Lung (tissue), 12 donors: Measurements from ENCODE around the gene UQCR11. TPM values are rescaled to one million over a fixed set of nuclear protein-coding genes. Genes with fewer than 3 reads are reported as not detected.

Source experiments
- ATAC-seq: fragments of 200-7000 bp; cut with Tn5 transposase; one replicate; pipeline ENCODE4 v1.9.1; 2020; ENCODE audit warnings: moderate number of reproducible peaks; ENCODE audit not compliant: insufficient read depth, low FRiP score
- DNase-seq, 3 donors: peaks; one replicate each; pipeline ENCODE4 v3.0.0-alpha.2; 2013 to 2017
- H3K27ac ChIP-seq, 2 donors: one replicate each; pipeline ENCODE4 v1.5.1; 2013; ENCODE audit warnings: mild to moderate bottlenecking in 2 of 2, moderate library complexity in 2 of 2, control low read depth in 1 of 2, inconsistent platforms in 1 of 2, low read depth in 1 of 2, low read length in 1 of 2
- H3K27me3 ChIP-seq, 3 donors: one replicate each; pipeline ENCODE4 v1.5.1; 2013; ENCODE audit warnings: low read length in 2 of 3; ENCODE audit not compliant: control insufficient read depth in 3 of 3, insufficient read depth in 3 of 3
- H3K36me3 ChIP-seq, 4 donors: one replicate each; pipeline ENCODE4 v1.5.1; 2013; ENCODE audit warnings: low read length in 4 of 4, mild to moderate bottlenecking in 1 of 4, moderate library complexity in 1 of 4; ENCODE audit not compliant: control insufficient read depth in 4 of 4, insufficient read depth in 4 of 4
- H3K4me1 ChIP-seq, 5 donors: one replicate each; pipeline ENCODE4 v1.5.1; 2013; ENCODE audit warnings: low read length in 5 of 5, mild to moderate bottlenecking in 2 of 5, moderate library complexity in 1 of 5; ENCODE audit not compliant: control insufficient read depth in 5 of 5, insufficient read depth in 5 of 5
- H3K4me3 ChIP-seq: one replicate; pipeline ENCODE4 v1.5.1; 2013; ENCODE audit warnings: mild to moderate bottlenecking, control low read depth, moderate library complexity
- H3K9ac ChIP-seq, 2 donors: one replicate each; pipeline ENCODE4 v1.5.1; 2013; ENCODE audit warnings: low read length in 2 of 2, control low read depth in 1 of 2; ENCODE audit not compliant: insufficient read depth in 1 of 2
- H3K9me3 ChIP-seq, 4 donors: one replicate each; pipeline ENCODE4 v1.5.1; 2013; ENCODE audit warnings: low read length in 3 of 4, mild to moderate bottlenecking in 1 of 4, moderate library complexity in 1 of 4; ENCODE audit not compliant: control insufficient read depth in 4 of 4, insufficient read depth in 3 of 4
- CTCF ChIP-seq: IDR thresholded peaks from 2 replicates; pipeline ENCODE4 v1.5.1; 2012; ENCODE audit warnings: mild to moderate bottlenecking; ENCODE audit errors: control extremely low read depth, extremely low read depth
- WGBS, 2 donors: extraction: QIAGEN DNeasy Blood & Tissue Kit; methylation state at CpG; one replicate each; pipeline ENCODE4 v1.1.7; 2013; 5-methylcytosine and 5-hydroxymethylcytosine counted together
- polyA plus RNA-seq, 2 donors: library from polyadenylated mRNA; stranded (reverse); fragments of 200-250 nt; gene quantifications; one replicate each; pipeline ENCODE4 v1.2.1, GENCODE V29; 2013
- total RNA-seq, 2 donors: library from RNA; depleted of rRNA in 1 of 2; stranded (reverse); fragments of >200 nt in 1 of 2; gene quantifications; one replicate each; pipeline ENCODE4 v1.2.1, GENCODE V29; 2014 to 2021
- donor health status: control.
- donor health status: control.
- donor health status: Bipolar disorder and iron deficiency.
- donor health status: healthy.
- donor health status: DM: yes; HTN: yes; CAD: no.

Gene UQCR11
- total and polyA plus RNA-seq, 4 donors: 35.4 to 225 (median 127) TPM

DNA sequence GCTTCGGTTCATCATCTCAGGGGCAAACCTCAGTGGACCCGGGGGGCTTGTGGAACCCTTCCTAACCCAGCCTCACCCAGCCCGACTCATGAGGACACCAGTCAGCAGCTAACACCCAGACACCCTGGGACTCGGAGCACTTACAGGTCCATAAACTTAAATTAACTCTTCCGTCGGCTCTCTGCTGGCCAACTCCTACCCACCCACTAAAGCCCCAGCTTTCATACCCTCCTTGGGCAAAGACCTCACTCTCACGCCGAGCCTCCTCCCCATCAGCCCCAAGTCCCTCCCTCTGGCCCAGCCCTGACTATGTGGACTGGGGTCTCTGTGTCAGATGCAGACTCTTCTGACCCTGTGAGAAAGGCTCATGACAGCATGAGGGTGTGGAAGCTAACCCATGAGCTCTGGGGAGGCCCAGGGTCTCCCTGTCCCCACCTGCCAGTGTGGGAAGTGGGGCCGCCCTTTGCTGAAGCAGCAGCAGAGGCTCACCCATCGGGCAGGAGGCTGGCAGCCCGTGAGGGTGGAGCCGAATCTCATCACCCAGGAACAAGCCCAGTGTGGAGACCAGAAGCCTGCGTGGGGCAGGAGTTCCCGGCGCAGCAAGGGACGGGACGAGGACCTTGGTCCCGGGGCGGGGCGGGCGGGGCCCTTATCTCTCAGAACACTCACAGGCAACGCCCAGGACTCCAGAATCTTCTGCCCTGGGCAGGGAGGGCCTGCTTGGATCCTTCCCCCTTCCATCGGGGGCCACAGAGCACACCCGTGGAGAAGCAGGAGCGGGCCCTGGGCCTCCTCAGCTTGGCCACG lies 27.4 kb upstream of the UQCR11 start:
- no peak overlapping the region for H3K9ac ChIP-seq
- no peaks in the 10 kb centered on the region for H3K4me1 ChIP-seq
- no peak overlapping the region for H3K4me3 ChIP-seq
- H3K27ac ChIP-seq: no peak overlapping the region
- no peak for TF ChIP-seq CTCF
- H3K9me3 ChIP-seq: no peaks in the 10 kb centered on the region
- H3K36me3 ChIP-seq: peaks cover 0 to 47% (median 11%) of the 10 kb centered on the region in 4 donors
- DNase-seq (no peak), ATAC-seq (no peak)
- H3K27me3 ChIP-seq: no peaks in the 10 kb centered on the region
- WGBS, 2 donors: 91 to 94% methylated on average over 26 of the region's 26 CpGs

DNA sequence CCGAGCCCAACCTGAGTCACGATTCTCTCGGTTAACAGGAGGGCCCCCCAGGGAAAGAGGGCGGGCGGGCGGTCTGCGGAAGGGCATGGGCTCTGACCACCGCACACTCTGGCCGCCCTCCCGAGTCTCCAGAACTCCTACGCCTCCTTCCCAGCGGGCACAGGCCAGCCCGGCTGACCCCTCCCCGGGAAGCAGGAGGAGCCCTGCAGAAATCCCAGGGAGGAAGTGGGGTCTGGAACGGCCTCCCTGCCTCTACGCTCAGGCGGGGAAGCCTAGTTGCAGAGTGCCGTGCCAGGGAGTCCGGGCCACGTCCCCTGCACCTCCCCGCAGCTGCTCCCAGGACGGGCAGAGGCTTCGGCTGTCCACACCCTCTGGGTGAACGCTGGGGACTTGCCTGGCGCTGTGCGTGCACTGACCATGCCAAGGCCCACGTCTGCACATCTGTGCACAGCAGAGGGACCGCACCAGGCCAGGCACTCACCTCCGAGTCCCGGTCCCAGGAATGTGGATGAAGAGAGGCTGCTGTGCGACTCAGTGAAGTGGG lies 26.4 kb upstream of the UQCR11 start:
- H3K27me3 ChIP-seq: no peaks in the 10 kb centered on the region
- no peak overlapping the region for H3K9ac ChIP-seq
- no peaks in the 10 kb centered on the region for H3K4me1 ChIP-seq
- H3K27ac ChIP-seq: no peak overlapping the region
- DNase-seq: no peak
- no peak for TF ChIP-seq CTCF
- WGBS, 2 donors: 94% methylated on average over 31 of the region's 31 CpGs
- H3K36me3 ChIP-seq: peaks cover 0 to 45% (median 7%) of the 10 kb centered on the region in 4 donors
- H3K9me3 ChIP-seq: no peaks in the 10 kb centered on the region
- no peak for ATAC-seq
- no peak overlapping the region for H3K4me3 ChIP-seq

- Histone ChIP-seq H3K27ac (no peak overlapping the region), H3K4me1 (no peaks in the 10 kb centered on the region), H3K9me3 (no peaks in the 10 kb centered on the region), H3K4me3 (no peak overlapping the region), H3K27me3 (no peaks in the 10 kb centered on the region), H3K36me3 (peaks cover 0 to 44% (median 6%) of the 10 kb centered on the region in 4 donors), H3K9ac (no peak overlapping the region)
- TF ChIP-seq CTCF: no peak
- 93 to 94% methylated on average over 17 of the region's 17 CpGs for WGBS, 2 donors
- no peak for DNase-seq
- ATAC-seq: no peak
Measured at GRCh38 chr19:1630811-1631210, 25.5 kb upstream of the UQCR11 start.
